Stimulated activated CD8-positive, alpha-beta memory T cell treated with anti-CD3 and anti-CD28 coated beads, Interleukin-15, amount 100 ng/mL, for 4 hours (primary cell): ENCODE data around the gene CGB1.
"Not testable (repeated sequence)": the region's sequence is repeated elsewhere in the genome, so short reads cannot be mapped to it uniquely, and the experiment has no call there.

Experiments
- DNase-seq, 2 donors: peaks; one replicate each; pipeline ENCODE4 v3.0.0-alpha.2; 2020; ENCODE audit warnings: low read depth in 2 of 2

CGB1 gene

GRCh38 chr19:49058562-49058961 lies 21.9 kb upstream of the CGB1 start:
- no peak for DNase-seq

GRCh38 chr19:49057636-49058234 lies 21.0 kb upstream of the CGB1 start, which contains the start of gene CGB7:
TSS of gene CGB7 (minus strand) at chr19:49057749. CDS start at chr19:49055375, 2,374 bp downstream.
- no peak for DNase-seq

- not testable (repeated sequence) for DNase-seq
These were observed 20.4 kb upstream of the CGB1 start for GRCh38 chr19:49056902-49057596.

- DNase-seq, result peak; percentile 17 to 19
These were observed 19.6 kb upstream of the CGB1 start for GRCh38 chr19:49056101-49056901.

GRCh38 chr19:49050376-49051033 lies 13.8 kb upstream of the CGB1 start:
- DNase-seq, result not testable (repeated sequence)

- not testable (repeated sequence) for DNase-seq
These were observed 13.1 kb upstream of the CGB1 start for GRCh38 chr19:49049834-49050233.

- DNase-seq, result not testable (repeated sequence)
These were observed 12.3 kb upstream of the CGB1 start, which contains the start of gene CGB8 for GRCh38 chr19:49049011-49049410. TSS of gene CGB8 (minus strand) at chr19:49049111. CDS start at chr19:49048739, 372 bp downstream.

- DNase-seq, result not testable (repeated sequence)
These were observed 6.9 kb upstream of the CGB1 start, which contains the start of gene CGB5 for GRCh38 chr19:49043548-49043947. TSS of gene CGB5 (plus strand) at chr19:49043848. CDS start at chr19:49044210, 362 bp downstream.

- not testable (repeated sequence) for DNase-seq
These were observed 6.0 kb upstream of the CGB1 start for GRCh38 chr19:49042666-49043065.

- no peak for DNase-seq
These were observed 5.5 kb upstream of the CGB1 start for GRCh38 chr19:49042177-49042576.

GRCh38 chr19:49039736-49040135 lies 3.0 kb upstream of the CGB1 start:
- not testable (repeated sequence) for DNase-seq

- DNase-seq, result not testable (repeated sequence)
These were observed 2.0 kb upstream of the CGB1 start for GRCh38 chr19:49038557-49039276.

GRCh38 chr19:49038111-49038510 lies 1.4 kb upstream of the CGB1 start:
- not testable (repeated sequence) for DNase-seq

- peak; percentile 17 to 19 for DNase-seq
These were observed 4.9 kb downstream of the CGB1 start, which contains the start of gene CGB2 for GRCh38 chr19:49031642-49032301. TSS of gene CGB2 (plus strand) at chr19:49031890. CDS start at chr19:49032096, 206 bp downstream.

GRCh38 chr19:49030323-49030722 lies 6.4 kb downstream of the CGB1 start:
- DNase-seq, result not testable (repeated sequence)

- DNase-seq, result not testable (repeated sequence)
These were observed 6.9 kb downstream of the CGB1 start for GRCh38 chr19:49029749-49030148.

- not testable (repeated sequence) for DNase-seq
These were observed 8.0 kb downstream of the CGB1 start for GRCh38 chr19:49028686-49029085.

- DNase-seq, result not testable (repeated sequence)
These were observed 11.1 kb downstream of the CGB1 start for GRCh38 chr19:49025599-49025998.

GRCh38 chr19:49025088-49025487 lies 11.6 kb downstream of the CGB1 start:
- not testable (repeated sequence) for DNase-seq

- not testable (repeated sequence) for DNase-seq
These were observed 12.5 kb downstream of the CGB1 start, which contains the start of gene CGB3 for GRCh38 chr19:49024233-49024632. TSS of gene CGB3 (minus strand) at chr19:49024333. CDS start at chr19:49023971, 362 bp downstream.
